ENCODE measurements around the gene TFF3.

The TFF3 gene

DNA sequence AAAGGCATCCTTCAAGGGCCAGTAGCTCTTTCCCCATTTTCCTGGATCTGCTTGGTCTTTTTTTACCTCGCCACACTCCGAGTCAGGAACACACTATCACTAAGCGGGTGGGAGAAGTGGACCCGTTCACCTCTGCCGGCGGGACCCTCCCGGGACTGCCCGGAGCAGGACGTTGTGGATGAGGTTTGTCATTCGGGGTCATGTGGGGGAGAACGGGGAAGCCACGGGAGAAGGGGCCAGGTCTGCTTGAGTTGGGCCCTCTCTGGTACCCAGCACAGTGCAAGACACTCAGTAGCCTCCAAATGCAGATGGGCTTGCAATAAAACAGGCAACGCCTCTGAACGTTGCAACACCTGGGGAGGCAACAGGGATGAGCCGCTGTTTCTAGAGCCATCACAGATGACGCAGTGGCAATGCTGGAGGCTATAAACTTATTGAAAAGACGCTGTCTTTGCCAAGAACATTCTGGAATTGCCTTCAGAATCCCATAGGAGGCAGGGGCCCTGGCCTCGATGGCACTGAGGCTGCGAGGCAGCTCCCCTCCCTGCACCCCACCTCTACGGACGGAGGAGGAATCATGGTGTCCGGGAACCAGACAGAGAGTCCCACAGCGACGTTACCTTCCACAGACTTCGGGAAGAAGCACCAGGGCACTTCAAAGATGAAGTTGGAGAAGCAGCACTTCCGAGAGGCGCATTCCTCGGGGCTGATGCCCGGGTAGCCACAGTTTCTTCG is 31.8 kb upstream of the TFF3 start:
- DNase-seq (ENCODE audit: low read depth), result no peak

GRCh38 chr21:42346441-42346840 is 31.2 kb upstream of the TFF3 start:
- DNase-seq (ENCODE audit: low read depth), result no peak

DNA sequence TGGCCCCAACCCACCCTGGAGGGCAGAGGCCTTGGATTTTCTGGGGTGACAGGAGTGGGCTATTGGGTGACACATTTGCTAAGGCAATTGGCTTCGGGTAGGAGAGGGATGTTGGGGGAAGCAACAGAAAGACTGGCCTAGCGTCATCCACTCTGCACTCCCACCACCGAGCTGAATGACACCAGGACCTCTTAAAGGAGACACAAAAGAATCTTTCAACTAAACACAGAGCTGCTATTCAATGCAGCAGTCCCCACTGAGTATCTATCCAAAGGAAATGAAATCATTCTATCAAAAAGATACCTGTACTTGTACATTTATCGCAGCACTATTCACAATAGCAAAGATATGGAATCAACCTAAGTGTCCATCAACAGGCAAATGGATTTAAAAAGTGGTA is 29.4 kb upstream of the TFF3 start:
- DNase-seq (ENCODE audit: low read depth), result no peak

DNA sequence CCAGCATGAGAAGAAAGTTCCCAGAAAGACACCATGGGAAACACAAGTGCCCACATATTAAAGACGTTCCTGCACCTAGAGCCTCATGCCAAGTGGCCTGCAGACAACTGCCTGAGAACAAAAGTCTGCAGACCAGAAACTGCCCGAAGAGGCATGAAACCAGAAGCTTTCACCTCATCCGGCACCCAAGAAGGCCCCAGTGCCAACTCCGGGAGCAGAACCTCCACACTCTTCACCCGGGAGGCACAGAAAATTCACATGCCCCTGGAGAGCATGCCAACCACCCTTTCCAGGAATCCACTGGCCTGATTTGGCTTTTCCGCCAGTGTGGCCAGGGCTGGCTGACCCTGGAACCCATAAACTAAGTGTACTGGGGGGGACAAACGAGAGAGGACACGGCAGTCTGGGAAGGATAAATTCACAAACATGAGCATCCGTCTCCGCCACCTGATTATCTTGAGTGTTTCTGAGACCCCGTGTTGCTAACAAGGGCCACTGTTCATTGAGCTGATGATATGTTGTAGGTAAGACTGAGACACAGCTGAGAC is 28.8 kb upstream of the TFF3 start:
- no peak for DNase-seq (ENCODE audit: low read depth)

- DNase-seq (ENCODE audit: low read depth), result no peak
Observed at GRCh38 chr21:42343556-42343955, 28.3 kb upstream of the TFF3 start.

DNA sequence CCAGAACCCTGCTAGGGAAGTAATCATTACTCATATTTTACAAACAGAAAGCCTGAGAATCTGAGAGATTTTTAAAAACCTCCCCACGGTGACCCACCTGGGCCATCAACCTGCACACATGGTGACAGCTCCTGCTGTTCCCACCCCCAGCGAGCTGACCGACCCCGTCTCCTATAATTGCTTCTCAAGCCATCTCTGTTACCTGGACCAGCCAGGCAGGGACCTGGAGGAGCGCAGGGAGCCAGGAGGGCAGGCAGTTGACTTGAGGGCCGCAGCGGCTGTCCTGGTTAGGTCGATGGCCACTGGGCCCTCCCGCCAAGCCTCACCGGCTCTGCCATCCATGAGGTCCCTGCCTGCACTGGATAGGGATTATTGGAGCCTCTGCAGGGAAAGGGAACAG is 27.9 kb upstream of the TFF3 start:
- no peak for DNase-seq (ENCODE audit: low read depth)

DNA sequence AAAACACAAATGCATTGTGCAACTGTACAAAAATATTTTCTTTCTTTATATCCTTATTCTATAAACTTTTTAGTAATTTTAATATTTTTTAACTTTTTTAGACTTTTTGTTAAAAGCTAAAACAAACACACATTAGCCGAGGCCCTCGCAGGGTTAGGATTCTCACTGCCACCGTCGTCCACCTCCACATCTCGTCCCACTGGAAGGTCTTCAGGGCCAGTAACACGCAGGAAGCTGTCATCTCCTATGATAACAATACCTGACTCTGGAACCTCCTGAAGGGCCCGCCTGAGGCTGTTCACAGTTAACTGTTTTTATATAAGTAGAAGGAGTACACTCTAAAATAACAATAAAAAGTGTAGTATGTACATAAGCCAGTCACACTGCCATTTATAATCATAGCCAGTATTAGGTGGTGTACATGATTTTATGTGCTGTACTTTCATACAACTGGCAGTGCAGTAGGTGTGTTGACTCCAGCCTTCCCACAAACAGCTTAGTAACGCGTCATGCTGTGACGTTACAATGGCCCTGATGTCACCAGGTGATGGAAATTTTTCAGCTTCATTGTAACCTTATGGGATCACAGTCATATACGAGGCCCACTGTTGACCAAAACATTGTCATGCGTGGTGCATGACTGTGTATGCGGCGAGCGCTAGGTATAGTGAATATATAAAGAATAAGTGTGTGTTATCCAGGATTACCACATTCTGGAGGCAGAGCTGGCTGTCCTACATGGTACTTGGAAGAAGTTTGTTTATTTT is 26.8 kb upstream of the TFF3 start:
- DNase-seq (ENCODE audit: low read depth), result no peak

- DNase-seq (ENCODE audit: low read depth), result no peak
Observed at GRCh38 chr21:42340187-42341050, 25.2 kb upstream of the TFF3 start.

GRCh38 chr21:42338729-42339715 is 23.8 kb upstream of the TFF3 start:
- DNase-seq (ENCODE audit: low read depth), result no peak

GRCh38 chr21:42337830-42338728 is 22.9 kb upstream of the TFF3 start:
- DNase-seq (ENCODE audit: low read depth), result peak; percentile 63

GRCh38 chr21:42337276-42337675 is 22.1 kb upstream of the TFF3 start:
- DNase-seq (ENCODE audit: low read depth), result no peak

DNA sequence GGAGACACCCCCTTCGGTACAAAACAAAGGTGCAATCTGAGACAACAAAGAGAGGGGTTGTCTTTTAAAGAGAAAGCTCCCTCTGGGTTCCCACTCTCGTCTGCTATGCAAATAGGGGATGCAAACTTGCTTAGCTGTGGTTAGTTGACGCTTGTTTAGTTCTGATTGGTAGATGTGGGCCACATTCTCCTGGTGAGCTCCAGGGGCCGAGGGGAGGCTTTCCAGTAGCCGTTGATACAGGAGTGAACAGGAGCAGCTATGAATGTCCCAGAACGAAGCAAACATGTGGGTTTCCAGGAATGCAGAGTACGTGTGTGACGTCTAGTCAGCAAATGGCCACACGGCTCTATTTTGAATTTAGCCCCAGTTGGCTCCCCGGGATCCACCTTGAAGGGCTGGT is 20.8 kb upstream of the TFF3 start:
- no peak for DNase-seq (ENCODE audit: low read depth)

DNA sequence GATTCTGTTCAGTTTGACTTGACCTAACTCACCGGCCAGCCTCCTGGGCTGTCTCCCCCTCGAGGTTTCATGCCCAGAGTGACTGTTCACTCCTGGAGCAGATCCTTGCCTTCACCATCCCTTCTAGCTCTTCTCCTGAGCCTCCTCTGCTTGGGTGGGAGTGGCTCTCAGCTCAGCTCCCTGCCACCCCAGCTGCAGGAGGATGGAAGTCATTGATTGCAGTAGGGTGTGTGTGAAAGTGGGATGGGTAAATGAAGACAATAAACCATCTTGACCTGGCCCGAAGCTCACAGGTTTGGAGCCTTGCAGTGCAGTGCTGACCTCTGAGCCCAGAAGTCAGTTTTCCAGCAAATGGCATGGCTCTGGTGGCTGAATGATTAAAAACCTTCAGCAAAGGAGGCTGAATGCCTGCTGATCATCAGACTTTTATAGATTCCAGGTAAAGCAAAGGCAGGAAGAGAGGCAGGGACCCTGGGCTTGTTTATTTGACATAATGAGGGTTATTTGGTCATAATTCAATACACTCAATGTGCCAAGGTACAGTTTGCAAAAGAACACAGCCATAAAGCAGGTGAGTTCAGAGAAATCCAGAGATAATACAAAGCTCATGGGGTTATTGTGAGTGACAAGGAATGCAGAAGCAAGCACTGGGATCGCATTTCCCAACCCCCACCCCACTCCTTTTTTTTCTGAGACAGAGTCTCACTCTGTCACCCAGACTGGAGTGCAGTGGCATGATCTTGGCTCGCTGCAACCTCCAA is 17.5 kb upstream of the TFF3 start:
- DNase-seq (ENCODE audit: low read depth), result no peak

DNA sequence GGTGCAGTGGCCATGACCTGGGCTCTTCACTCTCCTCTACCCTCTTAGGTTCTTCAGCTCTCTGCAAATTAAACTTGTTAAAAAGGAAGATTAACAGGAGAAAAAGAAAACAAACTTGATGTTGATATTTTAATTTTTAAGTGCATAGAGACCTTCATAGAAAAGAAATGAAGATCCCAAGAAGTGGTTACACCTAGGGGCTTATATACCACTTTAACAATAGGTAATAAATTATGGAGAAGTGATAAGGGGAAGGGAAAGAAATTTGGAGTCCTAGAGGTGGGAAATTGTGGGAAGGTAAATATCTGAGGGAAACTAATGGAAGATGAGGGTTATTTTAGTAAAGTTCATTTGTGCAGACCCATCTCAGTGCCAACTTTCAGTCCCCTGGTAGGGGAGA is 16.5 kb upstream of the TFF3 start:
- no peak for DNase-seq (ENCODE audit: low read depth)

DNA sequence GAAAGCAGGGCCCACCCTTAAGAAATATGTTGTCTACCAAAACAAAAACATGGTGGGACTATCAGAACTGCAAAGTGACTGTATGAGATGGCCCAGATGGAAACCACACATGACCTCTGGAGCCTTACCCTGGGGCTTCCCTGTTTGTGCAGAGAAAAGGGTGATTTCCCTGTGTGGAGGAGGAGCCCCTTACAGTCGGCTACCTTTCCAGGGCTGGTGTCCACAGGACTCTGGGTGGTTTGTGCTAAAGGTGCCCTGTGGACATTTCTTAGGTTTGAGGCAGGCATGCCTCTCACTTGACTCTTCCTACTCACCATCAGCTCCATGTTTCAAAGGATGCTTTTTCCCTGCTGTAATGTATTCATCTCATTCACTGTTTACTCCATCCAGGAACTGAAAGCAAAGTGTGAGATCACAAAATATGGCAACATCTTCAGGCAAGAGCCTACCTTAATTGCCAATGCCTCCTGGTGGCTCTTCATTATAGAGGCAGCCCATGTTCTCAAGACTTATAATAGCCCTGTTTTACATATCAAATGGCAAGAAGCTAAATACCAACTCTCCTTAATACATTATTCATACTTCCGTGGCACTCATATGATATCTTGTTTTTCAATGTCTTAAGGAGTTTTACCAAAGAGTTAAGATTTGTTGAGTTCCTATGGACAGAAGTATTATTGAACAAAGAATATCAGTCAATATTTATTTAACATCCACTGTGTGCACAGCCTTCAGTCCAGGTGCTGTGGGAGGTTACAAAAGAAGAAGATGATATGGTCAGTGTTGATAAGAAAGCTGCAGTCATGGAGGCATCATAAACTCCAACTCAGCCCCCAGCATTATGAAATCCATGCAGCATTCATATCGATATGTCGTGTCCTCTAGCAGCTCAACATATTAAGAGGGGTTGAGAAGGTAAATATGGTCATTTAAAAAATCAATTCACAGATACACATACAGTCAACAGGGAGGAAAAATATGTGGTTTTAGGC is 15.5 kb upstream of the TFF3 start:
- DNase-seq (ENCODE audit: low read depth), result no peak

- no peak for DNase-seq (ENCODE audit: low read depth)
Observed at GRCh38 chr21:42324896-42325295, 9.7 kb upstream of the TFF3 start.

GRCh38 chr21:42321845-42322244 is 6.6 kb upstream of the TFF3 start:
- no peak for DNase-seq (ENCODE audit: low read depth)

DNA sequence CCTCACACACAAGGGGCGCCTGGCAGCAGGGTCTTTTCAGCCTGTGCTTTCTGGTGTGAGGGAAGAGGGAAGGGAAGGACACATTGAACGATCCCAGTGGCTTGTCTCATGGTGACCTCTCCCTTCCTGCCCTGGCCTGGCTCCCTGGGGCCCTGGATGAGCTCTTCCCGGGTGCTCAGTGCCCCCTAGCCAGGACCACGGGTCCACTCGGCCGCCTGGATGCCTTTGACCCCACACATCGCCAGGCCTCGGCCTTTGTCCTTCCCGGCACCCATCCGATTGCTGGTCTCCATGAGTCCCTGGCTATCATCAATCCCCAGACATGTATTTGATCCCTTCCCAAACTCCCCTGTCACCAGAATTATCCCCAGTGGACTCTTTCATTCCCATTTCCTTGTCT is 6.0 kb upstream of the TFF3 start:
- DNase-seq (ENCODE audit: low read depth), result no peak
